GM12878 (cell line): ENCODE results near the gene ELFN2.

Source experiments
- CTCF ChIP-seq, 3 experiments: IDR thresholded peaks in 2 of 3; conservative IDR thresholded peaks in 1 of 3; 2 replicates each; pipeline ENCODE4 v1.5.1; 2011; ENCODE audit warnings: low read depth in 3 of 3, low read length in 3 of 3, mild to moderate bottlenecking in 3 of 3, control low read depth in 2 of 3, moderate library complexity in 2 of 3, inconsistent platforms in 1 of 3, mixed read lengths in 1 of 3; ENCODE audit not compliant: control insufficient read depth in 2 of 3, insufficient read depth in 1 of 3; ENCODE audit errors: extremely low read depth in 1 of 3
- TARDBP ChIP-seq: IDR thresholded peaks from 2 replicates; pipeline ENCODE4 v1.6.1; 2016; ENCODE audit warnings: borderline replicate concordance
- TF ChIP-seq, protein P1 (sequence below): IDR thresholded peaks from 2 replicates; pipeline ENCODE4 v1.6.1; 2011; ENCODE audit warnings: borderline replicate concordance, low read depth, mild to moderate bottlenecking, moderate library complexity, mixed read lengths, low read length; ENCODE audit not compliant: insufficient read depth; ENCODE audit errors: extremely low read length

- TF ChIP-seq TARDBP, result no peak
- TF ChIP-seq, protein P1, sequence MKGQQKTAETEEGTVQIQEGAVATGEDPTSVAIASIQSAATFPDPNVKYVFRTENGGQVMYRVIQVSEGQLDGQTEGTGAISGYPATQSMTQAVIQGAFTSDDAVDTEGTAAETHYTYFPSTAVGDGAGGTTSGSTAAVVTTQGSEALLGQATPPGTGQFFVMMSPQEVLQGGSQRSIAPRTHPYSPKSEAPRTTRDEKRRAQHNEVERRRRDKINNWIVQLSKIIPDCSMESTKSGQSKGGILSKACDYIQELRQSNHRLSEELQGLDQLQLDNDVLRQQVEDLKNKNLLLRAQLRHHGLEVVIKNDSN, result no peak
- no peak for TF ChIP-seq CTCF (IDR thresholded peaks at IDR 0.05 in 2 of 3, conservative IDR thresholded peaks at IDR 0.05 in 1 of 3; ENCODE audit: control insufficient read depth in 2 of 3, extremely low read depth in 1 of 3, insufficient read depth in 1 of 3, low read depth in 3 of 3, low read length in 3 of 3)
Observed at GRCh38 chr22:37396488-37397084, 30.7 kb downstream of the ELFN2 start.
